ENCODE measurements around the gene DBH. TPM values are rescaled to one million over a fixed set of nuclear protein-coding genes. Genes with fewer than 3 reads are reported as not detected.

DBH gene
- total and polyA plus RNA-seq, 2 donors (not counting 1 experiment from before 2014, with no cell fraction given) = not detected

GRCh38 chr9:133701321-133701980 is 65.3 kb downstream of the DBH start:
- H4K20me1 ChIP-seq (ENCODE audit: control insufficient read depth, insufficient read depth, low read length, poor library complexity, severe bottlenecking) = no peaks in the 10 kb centered on the region
- Mint-ChIP-seq H3K4me1 (peaks cover 29% of the 10 kb centered on the region), H3K27ac (peak overlapping the region; percentile 76), H3K27me3 (peaks cover 31% of the 10 kb centered on the region), H3K9me3 (ENCODE audit: insufficient read depth) (no peaks in the 10 kb centered on the region), H3K4me3 (peak overlapping the region; percentile 85)
- peaks cover 0 to 4% (median 0%) of the 10 kb centered on the region in 3 donors for H3K9me3 ChIP-seq (ENCODE audit: control extremely low read depth in 1 of 3, control insufficient read depth in 2 of 3, insufficient read depth in 1 of 3, low read length in 2 of 3)
- peak overlapping the region; percentile 31 for H2AFZ ChIP-seq (ENCODE audit: insufficient read depth, low read depth, low read length, poor library complexity, severe bottlenecking)
- no peaks in the 10 kb centered on the region for H3K79me2 ChIP-seq (ENCODE audit: control insufficient read depth, insufficient read depth, low read length)
- ChIA-PET CTCF (interaction anchor here (0.9 to 1.6 kb wide), 2 partner anchors 30 to 41 kb away, joined by 3 to 7 read pairs; no protein-coding TSS in a partner anchor), POLR2A (no interaction called here)
- H3K4me3 ChIP-seq (ENCODE audit: control extremely low read depth in 1 of 5, extremely low read depth in 1 of 5, insufficient read depth in 1 of 5, low read depth in 2 of 5, low read length in 4 of 5) = peak overlapping the region in 1 of 5 experiments; percentile 39
- H3K27me3 ChIP-seq (replicated peaks in 1 of 4; ENCODE audit: control extremely low read depth in 1 of 4, control insufficient read depth in 3 of 4, insufficient read depth in 4 of 4, low read length in 3 of 4) = peaks cover 0 to 13% (median 6%) of the 10 kb centered on the region in 4 experiments
- no peak overlapping the region for H3K27ac ChIP-seq (ENCODE audit: low read length in 2 of 2)
- intact Hi-C loops (cut with micrococcal nuclease) = no loop called here
- peaks cover 16 to 28% of the 10 kb centered on the region in 2 donors for H3K4me1 ChIP-seq (ENCODE audit: control insufficient read depth in 2 of 2, insufficient read depth in 2 of 2, low read length in 2 of 2)
- DNase-seq (peak; percentile 50), ATAC-seq (ENCODE audit: low read depth) (peak; percentile 23)
- H3K36me3 ChIP-seq (replicated peaks in 1 of 2; ENCODE audit: control extremely low read depth in 1 of 2, control insufficient read depth in 1 of 2, extremely low read depth in 1 of 2, insufficient read depth in 2 of 2, low read length in 1 of 2) = no peaks in the 10 kb centered on the region
- TF ChIP-seq CTCF (IDR thresholded peaks at IDR 0.05) = no peak
- no peak for TF ChIP-seq EZH2 (IDR thresholded peaks at IDR 0.05; ENCODE audit: borderline replicate concordance, insufficient read depth, low read depth, low read length, poor library complexity, severe bottlenecking)
- H3K9ac ChIP-seq (ENCODE audit: low read length) = no peak overlapping the region
- WGBS (ENCODE audit: insufficient coverage) = 5% methylated on average over 33 of the region's 33 CpGs
- H3K4me2 ChIP-seq (replicated peaks; ENCODE audit: low read depth, low read length, poor library complexity, severe bottlenecking) = peak overlapping the region; percentile 74
